H54 (cell line): ENCODE measurements around the gene MFN2.
"Not testable (repeated sequence)": the region's sequence is repeated elsewhere in the genome, so short reads cannot be mapped to it uniquely, and the experiment has no call there.

Source experiments
- DNase-seq: peaks from one replicate; pipeline ENCODE4 v3.0.0; 2011; ENCODE audit warnings: low spot score, mixed read lengths; ENCODE audit not compliant: insufficient read length
- FAIRE-seq: peaks from 3 replicates; lab custom pipeline; 2011; peaks lifted over from hg19 to GRCh38; lab: Jason Lieb, UNC
- POLR2A ChIP-seq: IDR thresholded peaks from 2 replicates; pipeline ENCODE4 v1.6.1; 2011; ENCODE audit warnings: low read depth, mild to moderate bottlenecking, low read length

MFN2 gene

GRCh38 chr1:11979851-11980675, at the start of gene MFN2:
TSS of gene MFN2 (plus strand) at chr1:11980444. CDS start at chr1:11989169, 8,725 bp downstream.
- TF ChIP-seq POLR2A: peak; percentile 39; the same call in 1 of the 2 replicates
- DNase-seq: peak; percentile 94
- no peak for FAIRE-seq

- no peak for TF ChIP-seq POLR2A
- no peak for FAIRE-seq
- peak; percentile 44 for DNase-seq
Observed at GRCh38 chr1:11930571-11931445, 49.4 kb upstream of the MFN2 start.

- DNase-seq: no peak
- FAIRE-seq: no peak
- TF ChIP-seq POLR2A: no peak
Observed at GRCh38 chr1:11931845-11932244, 48.4 kb upstream of the MFN2 start.

- FAIRE-seq: no peak
- peak; percentile 80 for TF ChIP-seq POLR2A
Observed at GRCh38 chr1:11934302-11935056, 45.8 kb upstream of the MFN2 start, which contains the start of gene PLOD1. TSS of gene PLOD1 (plus strand) at chr1:11934717. CDS start at chr1:11934780, 63 bp downstream.

GRCh38 chr1:11935057-11935412, 45.2 kb upstream of the MFN2 start:
- FAIRE-seq (no peak), DNase-seq (no peak)
- no peak for TF ChIP-seq POLR2A

More at GRCh38 chr1:11934302-11935056, 45.8 kb upstream of the MFN2 start, which contains the start of gene PLOD1:
- peak; percentile 72 for DNase-seq

- not testable (repeated sequence) for DNase-seq, FAIRE-seq
Observed at GRCh38 chr1:11935733-11936132, 44.5 kb upstream of the MFN2 start.

GRCh38 chr1:11938722-11939526, 41.3 kb upstream of the MFN2 start:
- TF ChIP-seq POLR2A: no peak
- DNase-seq: peak; percentile 50
- FAIRE-seq: no peak

- DNase-seq, FAIRE-seq: not testable (repeated sequence)
Observed at GRCh38 chr1:11939794-11940193, 40.5 kb upstream of the MFN2 start.

- FAIRE-seq (no peak), DNase-seq (no peak)
- no peak for TF ChIP-seq POLR2A
Observed at GRCh38 chr1:11940260-11940921, 39.9 kb upstream of the MFN2 start.

- DNase-seq (no peak), FAIRE-seq (no peak)
- no peak for TF ChIP-seq POLR2A
Observed at GRCh38 chr1:11942280-11942679, 38.0 kb upstream of the MFN2 start.

- DNase-seq (no peak), FAIRE-seq (no peak)
- no peak for TF ChIP-seq POLR2A
Observed at GRCh38 chr1:11943619-11944018, 36.6 kb upstream of the MFN2 start.

- DNase-seq (no peak), FAIRE-seq (no peak)
- TF ChIP-seq POLR2A: no peak
Observed at GRCh38 chr1:11944358-11944931, 35.8 kb upstream of the MFN2 start.
